OCI-LY1 (cell line): ENCODE measurements around the gene DDX42.

Experiments used
- CTCF ChIP-seq: fragments of 200-600 bp; sonication (generic), shearing (Covaris generic); IDR thresholded peaks from 2 replicates; pipeline ENCODE4 v1.5.1; 2017; ENCODE audit warnings: mild to moderate bottlenecking, antibody characterized with exemption, low read length, moderate library complexity, mixed read lengths
- EZH2 ChIP-seq: fragments of 200-600 bp; sonication (generic), shearing (Covaris generic); IDR thresholded peaks from 2 replicates; pipeline ENCODE4 v1.8.0; 2017; ENCODE audit warnings: borderline replicate concordance, mixed run types, mild to moderate bottlenecking, antibody characterized with exemption, low read length, moderate library complexity, mixed read lengths

DNA sequence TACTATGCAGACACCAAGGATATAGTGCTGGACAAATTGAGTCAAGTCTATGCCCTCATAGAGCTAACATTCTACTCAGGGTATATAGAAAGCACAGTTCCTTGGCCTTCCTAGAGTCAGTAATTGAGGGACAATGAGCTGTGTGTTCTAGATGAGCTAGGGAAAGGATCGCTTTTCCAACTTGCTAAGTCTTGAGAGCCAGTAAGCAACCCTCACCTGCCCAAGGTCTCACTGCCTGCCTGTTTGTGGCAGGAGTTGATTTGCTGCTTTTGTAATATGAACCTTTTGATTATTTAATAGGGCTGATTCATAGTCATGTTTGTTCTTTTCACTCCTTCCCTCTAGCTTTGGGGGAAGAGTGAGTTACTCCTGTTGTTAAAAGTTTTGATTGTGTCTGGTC is 6.5 kb downstream of the DDX42 start:
- TF ChIP-seq CTCF = no peak
- no peak for TF ChIP-seq EZH2
